Measurements from ENCODE around the gene FXYD7. TPM values are rescaled to one million over a fixed set of nuclear protein-coding genes. Genes with fewer than 3 reads are reported as not detected.

FXYD7 gene
- total and polyA plus RNA-seq, 12 donors: 0.10 to 0.37 (median 0.29) TPM; not detected in 8

DNA sequence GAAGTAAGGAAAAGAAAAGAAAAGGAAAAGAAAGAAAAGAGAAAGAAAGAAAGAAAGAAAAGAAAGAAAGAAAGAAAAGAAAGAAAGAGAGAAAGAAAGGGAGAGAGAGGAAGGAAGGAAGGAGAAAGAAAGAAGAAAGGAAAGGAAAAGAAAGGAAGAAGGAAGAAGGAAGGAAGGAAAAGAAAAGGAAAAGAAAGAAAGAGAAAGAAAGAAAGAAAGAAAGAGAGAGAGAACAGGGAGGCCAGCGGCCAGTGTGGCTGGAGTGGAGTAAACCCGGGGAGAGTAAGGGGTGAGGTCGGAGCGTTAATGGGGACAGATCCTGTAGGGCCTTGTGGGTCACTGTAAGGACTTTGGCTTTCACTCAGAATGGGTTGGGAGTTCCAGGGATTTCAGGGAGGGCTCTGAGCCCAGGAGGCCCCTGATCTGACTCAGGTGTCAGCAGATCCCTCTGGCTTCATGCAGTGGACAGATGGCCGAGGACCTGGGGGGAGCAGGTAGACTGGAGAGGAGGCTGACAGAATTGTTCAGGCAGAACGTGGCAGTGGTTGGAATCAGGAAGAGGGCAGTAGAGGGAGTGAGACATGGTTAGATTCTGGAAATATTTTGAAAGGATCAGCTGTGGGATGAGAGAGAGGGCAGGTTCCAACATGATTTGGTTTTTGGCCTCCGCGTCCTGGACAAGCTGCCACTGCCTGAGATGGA lies 47.2 kb upstream of the FXYD7 start:
- Histone ChIP-seq H3K36me3 (no peaks in the 10 kb centered on the region), H3K4me3 (no peak overlapping the region), H3K27me3 (peaks cover 0 to 14% (median 10%) of the 10 kb centered on the region in 7 donors), H3K4me1 (peaks cover 0 to 4% (median 2%) of the 10 kb centered on the region in 9 donors), H3K27ac (no peak overlapping the region), H3K9me3 (no peaks in the 10 kb centered on the region)
- DNase-seq (no peak), ATAC-seq (no peak)
- intact Hi-C loops (cut with DNase I): loop anchor here in 1 of 10 donors (10.0 kb wide), 1 partner anchor 121 kb away; no protein-coding TSS in a partner anchor
- TF ChIP-seq, protein P1, sequence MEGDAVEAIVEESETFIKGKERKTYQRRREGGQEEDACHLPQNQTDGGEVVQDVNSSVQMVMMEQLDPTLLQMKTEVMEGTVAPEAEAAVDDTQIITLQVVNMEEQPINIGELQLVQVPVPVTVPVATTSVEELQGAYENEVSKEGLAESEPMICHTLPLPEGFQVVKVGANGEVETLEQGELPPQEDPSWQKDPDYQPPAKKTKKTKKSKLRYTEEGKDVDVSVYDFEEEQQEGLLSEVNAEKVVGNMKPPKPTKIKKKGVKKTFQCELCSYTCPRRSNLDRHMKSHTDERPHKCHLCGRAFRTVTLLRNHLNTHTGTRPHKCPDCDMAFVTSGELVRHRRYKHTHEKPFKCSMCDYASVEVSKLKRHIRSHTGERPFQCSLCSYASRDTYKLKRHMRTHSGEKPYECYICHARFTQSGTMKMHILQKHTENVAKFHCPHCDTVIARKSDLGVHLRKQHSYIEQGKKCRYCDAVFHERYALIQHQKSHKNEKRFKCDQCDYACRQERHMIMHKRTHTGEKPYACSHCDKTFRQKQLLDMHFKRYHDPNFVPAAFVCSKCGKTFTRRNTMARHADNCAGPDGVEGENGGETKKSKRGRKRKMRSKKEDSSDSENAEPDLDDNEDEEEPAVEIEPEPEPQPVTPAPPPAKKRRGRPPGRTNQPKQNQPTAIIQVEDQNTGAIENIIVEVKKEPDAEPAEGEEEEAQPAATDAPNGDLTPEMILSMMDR (IDR thresholded peaks at IDR 0.05): no peak
- 73 to 80% methylated on average over 8 of the region's 8 CpGs for WGBS, 2 donors

DNA sequence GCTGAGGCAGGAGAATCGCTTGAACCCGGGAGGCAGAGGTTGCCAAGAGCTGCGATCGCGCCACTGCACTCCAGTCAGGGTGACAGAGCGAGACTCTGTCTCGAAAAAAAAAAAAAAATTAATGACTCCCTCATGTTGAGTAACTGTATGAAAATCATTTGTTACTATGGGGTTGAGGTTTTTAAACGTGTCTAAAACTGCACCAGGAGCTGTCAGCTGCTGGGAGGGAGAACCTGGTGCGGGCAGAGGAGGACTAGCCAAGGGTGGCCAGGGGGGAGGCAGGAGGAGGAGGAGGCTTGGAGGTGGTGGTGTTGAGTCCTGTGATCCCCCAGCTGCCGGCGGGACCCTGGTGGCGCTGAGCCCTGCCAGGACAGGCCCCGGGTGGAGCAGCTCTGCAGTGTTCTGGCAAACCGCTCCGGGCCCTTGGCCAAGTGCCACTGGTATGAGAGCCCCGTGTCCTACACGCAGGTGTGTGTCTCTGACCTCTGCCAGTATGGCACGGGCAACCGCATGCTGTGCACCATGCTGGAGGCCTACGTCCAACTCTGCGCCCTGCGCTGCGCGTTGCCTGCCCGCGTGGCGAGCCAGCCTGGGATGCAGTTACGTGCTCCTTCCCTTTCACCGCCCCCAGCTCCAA lies 44.5 kb upstream of the FXYD7 start:
- TF ChIP-seq, protein P1 (IDR thresholded peaks at IDR 0.05): no peak
- Histone ChIP-seq H3K4me1 (no peaks in the 10 kb centered on the region), H3K36me3 (no peaks in the 10 kb centered on the region), H3K27me3 (no peaks in the 10 kb centered on the region), H3K4me3 (no peak overlapping the region), H3K9me3 (no peaks in the 10 kb centered on the region), H3K27ac (no peak overlapping the region)
- intact Hi-C loops (cut with DNase I): loop anchor here in 1 of 10 donors (10.0 kb wide), 1 partner anchor 124 kb away; no protein-coding TSS in a partner anchor
- DNase-seq (peak in 1 of 2 donors; percentile 57), ATAC-seq (peak; percentile 11 to 77 (median 68))
- 68 to 71% methylated on average over 28 to 29 of the region's 29 CpGs for WGBS, 2 donors

DNA sequence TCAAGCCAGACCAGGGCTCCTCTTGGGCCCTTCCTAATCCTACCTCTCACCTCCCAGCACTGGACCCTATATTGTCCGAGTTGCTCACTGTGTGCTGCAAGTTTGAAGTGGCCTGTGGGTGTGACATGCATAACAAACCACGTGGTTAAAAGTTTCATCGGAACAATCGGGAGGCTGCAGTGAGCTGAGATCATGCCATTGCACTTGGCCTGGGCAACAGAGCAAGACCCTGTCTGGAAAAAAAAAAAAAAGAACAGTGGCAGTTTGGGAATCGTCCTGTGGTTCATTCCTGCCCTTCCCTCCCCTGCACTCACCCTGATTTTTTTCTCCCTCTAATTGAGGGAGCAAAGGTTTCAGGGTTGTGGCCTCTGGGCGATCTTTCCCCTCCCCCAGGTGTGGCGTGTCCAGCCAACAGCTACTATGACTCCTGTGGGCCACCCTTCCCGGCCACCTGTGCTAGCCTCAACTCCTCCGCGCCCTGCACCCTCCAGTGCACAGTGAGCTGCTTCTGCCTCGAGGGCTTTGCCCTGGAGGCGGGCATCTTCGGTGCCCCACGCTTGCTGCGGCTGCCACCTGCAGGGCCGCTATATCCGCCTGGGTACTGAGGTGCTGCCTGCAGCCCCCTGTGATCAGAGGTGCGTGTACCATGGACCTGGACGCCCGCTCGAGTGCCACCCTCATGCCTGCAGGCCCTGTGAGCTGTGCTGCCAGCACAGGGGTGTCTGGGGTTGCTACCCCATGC lies 43.7 kb upstream of the FXYD7 start:
- peak in 2 of 8 donors; percentile 8 to 25 for ATAC-seq
- no peak overlapping the region for H3K4me3 ChIP-seq
- TF ChIP-seq, protein P1 (IDR thresholded peaks at IDR 0.05): no peak
- no peaks in the 10 kb centered on the region for H3K27me3 ChIP-seq
- H3K9me3 ChIP-seq: no peaks in the 10 kb centered on the region
- DNase-seq: no peak
- intact Hi-C loops (cut with DNase I): loop anchor here in 1 of 10 donors (10.0 kb wide), 1 partner anchor 125 kb away; no protein-coding TSS in a partner anchor
- H3K4me1 ChIP-seq: no peaks in the 10 kb centered on the region
- 83 to 88% methylated on average over 21 of the region's 21 CpGs for WGBS, 2 donors
- no peak overlapping the region for H3K27ac ChIP-seq
- no peaks in the 10 kb centered on the region for H3K36me3 ChIP-seq

DNA sequence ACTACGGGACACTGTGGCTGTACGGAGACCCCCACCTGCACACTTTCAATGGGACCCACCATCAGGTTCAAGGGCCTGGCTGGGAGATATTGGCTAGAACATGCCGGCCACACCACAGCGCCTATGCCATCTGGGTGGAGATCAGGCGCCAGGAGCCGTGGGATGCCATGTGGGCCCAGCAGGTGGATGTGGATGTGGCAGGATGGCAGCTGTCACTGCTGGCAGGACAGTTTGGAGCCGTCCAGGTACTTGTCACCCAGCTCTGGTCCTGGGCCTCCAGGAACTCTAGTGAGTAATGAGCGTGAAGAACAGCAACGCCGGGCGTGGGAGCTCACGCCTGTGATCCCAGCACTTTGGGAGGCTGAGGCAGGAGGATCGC lies 43.2 kb upstream of the FXYD7 start:
- TF ChIP-seq, protein P1 (IDR thresholded peaks at IDR 0.05): no peak
- Histone ChIP-seq H3K9me3 (no peaks in the 10 kb centered on the region), H3K4me3 (no peak overlapping the region), H3K27ac (no peak overlapping the region), H3K4me1 (no peaks in the 10 kb centered on the region), H3K36me3 (no peaks in the 10 kb centered on the region), H3K27me3 (no peaks in the 10 kb centered on the region)
- intact Hi-C loops (cut with DNase I): loop anchor here in 1 of 10 donors (10.0 kb wide), 1 partner anchor 125 kb away; no protein-coding TSS in a partner anchor
- no peak for DNase-seq
- WGBS, 2 donors: 95 to 96% methylated on average over 13 of the region's 13 CpGs
- ATAC-seq: no peak
